C4-2B (cell line): ENCODE measurements around the gene CNGA3.

Experiments used
- H3K27ac ChIP-seq: fragments of 450-650 bp; 2 replicates; pipeline ENCODE4 v1.5.1; 2017
- CTCF ChIP-seq: fragments of 450-650 bp; conservative IDR thresholded peaks from 2 replicates; pipeline ENCODE4 v1.5.1; 2017; ENCODE audit warnings: mild to moderate bottlenecking
- ZFX ChIP-seq: fragments of 450-650 bp; IDR thresholded peaks from 2 replicates; pipeline ENCODE4 v1.6.1; 2017

Gene CNGA3

GRCh38 chr2:98346311-98347236, at the start of gene CNGA3:
CNGA3 (plus strand) TSS chr2:98346456; CDS start chr2:98369976, 23,520 bp downstream.
- TF ChIP-seq CTCF (no peak), ZFX (no peak)
- H3K27ac ChIP-seq, result no peak within 1 kb of the TSS

GRCh38 chr2:98297817-98298682, 48.2 kb upstream of the CNGA3 start:
- no peak overlapping the region for H3K27ac ChIP-seq
- no peak for TF ChIP-seq ZFX
- no peak for TF ChIP-seq CTCF

GRCh38 chr2:98298683-98299164, 47.5 kb upstream of the CNGA3 start:
- no peak for TF ChIP-seq ZFX
- no peak for TF ChIP-seq CTCF
- H3K27ac ChIP-seq, result no peak overlapping the region

GRCh38 chr2:98299211-98299905, 46.9 kb upstream of the CNGA3 start:
- TF ChIP-seq CTCF, result no peak
- no peak overlapping the region for H3K27ac ChIP-seq

- no peak overlapping the region for H3K27ac ChIP-seq
- TF ChIP-seq ZFX (no peak), CTCF (no peak)
Observed at GRCh38 chr2:98300141-98300874, 45.9 kb upstream of the CNGA3 start.

GRCh38 chr2:98301469-98301868, 44.8 kb upstream of the CNGA3 start:
- no peak overlapping the region for H3K27ac ChIP-seq
- TF ChIP-seq CTCF, result no peak
- no peak for TF ChIP-seq ZFX

GRCh38 chr2:98307131-98307696, 39.0 kb upstream of the CNGA3 start:
- peak overlapping the region; percentile 67; the same call in 1 of the 2 replicates for H3K27ac ChIP-seq
